ENCODE measurements around the gene AIP. TPM values are rescaled to one million over a fixed set of nuclear protein-coding genes. Genes with fewer than 3 reads are reported as not detected.

Gene AIP
- total and polyA plus RNA-seq, 9 of the 15 experiments (the other 6 are each of a cell fraction or from before 2014, with no cell fraction given) = 5.2 to 92.5 (median 52.7) TPM

DNA sequence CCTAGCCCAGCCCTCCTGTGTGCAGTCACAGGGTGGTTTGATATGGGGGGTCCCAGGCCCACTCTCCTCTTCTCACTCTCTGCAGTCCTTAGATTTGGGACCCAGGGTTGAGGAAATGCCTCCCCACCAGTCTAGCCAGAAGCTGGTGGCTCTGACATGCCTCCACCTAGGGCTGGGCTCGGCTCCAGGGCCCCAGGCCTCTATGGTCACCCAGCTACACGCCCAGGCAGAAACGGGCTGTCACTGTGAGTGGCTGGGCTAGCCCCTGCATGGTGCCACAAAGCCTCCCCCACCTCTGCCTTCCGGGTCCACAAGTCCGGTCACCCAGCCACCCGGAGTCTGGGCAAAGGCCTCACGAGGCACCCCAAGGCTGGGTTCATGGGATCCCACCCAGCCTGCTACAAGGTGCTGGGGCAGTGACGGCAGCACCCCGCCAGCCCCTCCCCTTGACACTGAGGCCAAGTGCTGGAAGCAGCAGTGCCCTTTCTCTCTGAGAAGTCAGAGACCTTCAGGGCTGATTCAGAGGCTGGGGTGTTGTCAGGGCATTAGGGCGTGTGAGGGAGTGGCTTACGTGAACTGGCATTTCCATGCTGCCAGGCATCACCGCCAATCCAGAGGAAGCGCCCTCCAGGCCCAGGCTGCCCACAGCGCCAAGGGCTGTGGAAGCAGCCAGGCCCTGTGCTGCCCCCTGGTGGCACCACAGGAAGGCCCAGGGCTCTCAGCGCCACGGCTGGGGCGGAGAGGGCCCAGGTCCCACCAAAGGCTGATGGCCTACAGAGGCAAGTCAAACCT lies 23.0 kb downstream of the AIP start (continued):
- TF ChIP-seq, protein P1, sequence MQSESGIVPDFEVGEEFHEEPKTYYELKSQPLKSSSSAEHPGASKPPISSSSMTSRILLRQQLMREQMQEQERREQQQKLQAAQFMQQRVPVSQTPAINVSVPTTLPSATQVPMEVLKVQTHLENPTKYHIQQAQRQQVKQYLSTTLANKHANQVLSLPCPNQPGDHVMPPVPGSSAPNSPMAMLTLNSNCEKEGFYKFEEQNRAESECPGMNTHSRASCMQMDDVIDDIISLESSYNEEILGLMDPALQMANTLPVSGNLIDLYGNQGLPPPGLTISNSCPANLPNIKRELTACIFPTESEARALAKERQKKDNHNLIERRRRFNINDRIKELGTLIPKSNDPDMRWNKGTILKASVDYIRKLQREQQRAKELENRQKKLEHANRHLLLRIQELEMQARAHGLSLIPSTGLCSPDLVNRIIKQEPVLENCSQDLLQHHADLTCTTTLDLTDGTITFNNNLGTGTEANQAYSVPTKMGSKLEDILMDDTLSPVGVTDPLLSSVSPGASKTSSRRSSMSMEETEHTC (IDR thresholded peaks at IDR 0.05) = no peak
- TF ChIP-seq LARP7 (IDR thresholded peaks at IDR 0.05) = no peak
- TF ChIP-seq ZNF589 (CRISPR knock-in tag; IDR thresholded peaks at IDR 0.05; ENCODE audit: low read depth) = no peak
- TF ChIP-seq, protein P2, sequence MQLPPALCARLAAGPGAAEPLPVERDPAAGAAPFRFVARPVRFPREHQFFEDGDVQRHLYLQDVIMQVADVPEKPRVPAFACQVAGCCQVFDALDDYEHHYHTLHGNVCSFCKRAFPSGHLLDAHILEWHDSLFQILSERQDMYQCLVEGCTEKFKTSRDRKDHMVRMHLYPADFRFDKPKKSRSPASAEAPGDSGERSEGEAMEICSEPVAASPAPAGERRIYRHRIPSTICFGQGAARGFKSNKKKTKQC (CRISPR knock-in tag; IDR thresholded peaks at IDR 0.05) = no peak
- TF ChIP-seq ZNF197 (CRISPR knock-in tag; IDR thresholded peaks at IDR 0.05; ENCODE audit: low read depth) = no peak
- TF ChIP-seq, protein P3, sequence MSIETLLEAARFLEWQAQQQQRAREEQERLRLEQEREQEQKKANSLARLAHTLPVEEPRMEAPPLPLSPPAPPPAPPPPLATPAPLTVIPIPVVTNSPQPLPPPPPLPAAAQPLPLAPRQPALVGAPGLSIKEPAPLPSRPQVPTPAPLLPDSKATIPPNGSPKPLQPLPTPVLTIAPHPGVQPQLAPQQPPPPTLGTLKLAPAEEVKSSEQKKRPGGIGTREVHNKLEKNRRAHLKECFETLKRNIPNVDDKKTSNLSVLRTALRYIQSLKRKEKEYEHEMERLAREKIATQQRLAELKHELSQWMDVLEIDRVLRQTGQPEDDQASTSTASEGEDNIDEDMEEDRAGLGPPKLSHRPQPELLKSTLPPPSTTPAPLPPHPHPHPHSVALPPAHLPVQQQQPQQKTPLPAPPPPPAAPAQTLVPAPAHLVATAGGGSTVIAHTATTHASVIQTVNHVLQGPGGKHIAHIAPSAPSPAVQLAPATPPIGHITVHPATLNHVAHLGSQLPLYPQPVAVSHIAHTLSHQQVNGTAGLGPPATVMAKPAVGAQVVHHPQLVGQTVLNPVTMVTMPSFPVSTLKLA (conservative IDR thresholded peaks at IDR 0.05) = no peak; a peak in 1 of 4 replicates
- no peak for TF ChIP-seq CBFA2T2 (conservative IDR thresholded peaks at IDR 0.05)
- no peak for TF ChIP-seq PTRF (tag; IDR thresholded peaks at IDR 0.05)
- no peak for TF ChIP-seq KDM2B (CRISPR knock-in tag; IDR thresholded peaks at IDR 0.05)
- TF ChIP-seq, protein P4, sequence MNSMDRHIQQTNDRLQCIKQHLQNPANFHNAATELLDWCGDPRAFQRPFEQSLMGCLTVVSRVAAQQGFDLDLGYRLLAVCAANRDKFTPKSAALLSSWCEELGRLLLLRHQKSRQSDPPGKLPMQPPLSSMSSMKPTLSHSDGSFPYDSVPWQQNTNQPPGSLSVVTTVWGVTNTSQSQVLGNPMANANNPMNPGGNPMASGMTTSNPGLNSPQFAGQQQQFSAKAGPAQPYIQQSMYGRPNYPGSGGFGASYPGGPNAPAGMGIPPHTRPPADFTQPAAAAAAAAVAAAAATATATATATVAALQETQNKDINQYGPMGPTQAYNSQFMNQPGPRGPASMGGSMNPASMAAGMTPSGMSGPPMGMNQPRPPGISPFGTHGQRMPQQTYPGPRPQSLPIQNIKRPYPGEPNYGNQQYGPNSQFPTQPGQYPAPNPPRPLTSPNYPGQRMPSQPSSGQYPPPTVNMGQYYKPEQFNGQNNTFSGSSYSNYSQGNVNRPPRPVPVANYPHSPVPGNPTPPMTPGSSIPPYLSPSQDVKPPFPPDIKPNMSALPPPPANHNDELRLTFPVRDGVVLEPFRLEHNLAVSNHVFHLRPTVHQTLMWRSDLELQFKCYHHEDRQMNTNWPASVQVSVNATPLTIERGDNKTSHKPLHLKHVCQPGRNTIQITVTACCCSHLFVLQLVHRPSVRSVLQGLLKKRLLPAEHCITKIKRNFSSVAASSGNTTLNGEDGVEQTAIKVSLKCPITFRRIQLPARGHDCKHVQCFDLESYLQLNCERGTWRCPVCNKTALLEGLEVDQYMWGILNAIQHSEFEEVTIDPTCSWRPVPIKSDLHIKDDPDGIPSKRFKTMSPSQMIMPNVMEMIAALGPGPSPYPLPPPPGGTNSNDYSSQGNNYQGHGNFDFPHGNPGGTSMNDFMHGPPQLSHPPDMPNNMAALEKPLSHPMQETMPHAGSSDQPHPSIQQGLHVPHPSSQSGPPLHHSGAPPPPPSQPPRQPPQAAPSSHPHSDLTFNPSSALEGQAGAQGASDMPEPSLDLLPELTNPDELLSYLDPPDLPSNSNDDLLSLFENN (IDR thresholded peaks at IDR 0.05; ENCODE audit: low read depth in 2 of 2, low read length in 2 of 2) = no peak
- TF ChIP-seq ZNF146 (CRISPR knock-in tag; IDR thresholded peaks at IDR 0.05; ENCODE audit: unreplicated experiment) = no peak
- no peak for TF ChIP-seq TCF7L2 (IDR thresholded peaks at IDR 0.05; ENCODE audit: low read depth, low read length)
- TF ChIP-seq ZNF561 (CRISPR knock-in tag; conservative IDR thresholded peaks at IDR 0.05) = no peak
- TF ChIP-seq, protein P5, sequence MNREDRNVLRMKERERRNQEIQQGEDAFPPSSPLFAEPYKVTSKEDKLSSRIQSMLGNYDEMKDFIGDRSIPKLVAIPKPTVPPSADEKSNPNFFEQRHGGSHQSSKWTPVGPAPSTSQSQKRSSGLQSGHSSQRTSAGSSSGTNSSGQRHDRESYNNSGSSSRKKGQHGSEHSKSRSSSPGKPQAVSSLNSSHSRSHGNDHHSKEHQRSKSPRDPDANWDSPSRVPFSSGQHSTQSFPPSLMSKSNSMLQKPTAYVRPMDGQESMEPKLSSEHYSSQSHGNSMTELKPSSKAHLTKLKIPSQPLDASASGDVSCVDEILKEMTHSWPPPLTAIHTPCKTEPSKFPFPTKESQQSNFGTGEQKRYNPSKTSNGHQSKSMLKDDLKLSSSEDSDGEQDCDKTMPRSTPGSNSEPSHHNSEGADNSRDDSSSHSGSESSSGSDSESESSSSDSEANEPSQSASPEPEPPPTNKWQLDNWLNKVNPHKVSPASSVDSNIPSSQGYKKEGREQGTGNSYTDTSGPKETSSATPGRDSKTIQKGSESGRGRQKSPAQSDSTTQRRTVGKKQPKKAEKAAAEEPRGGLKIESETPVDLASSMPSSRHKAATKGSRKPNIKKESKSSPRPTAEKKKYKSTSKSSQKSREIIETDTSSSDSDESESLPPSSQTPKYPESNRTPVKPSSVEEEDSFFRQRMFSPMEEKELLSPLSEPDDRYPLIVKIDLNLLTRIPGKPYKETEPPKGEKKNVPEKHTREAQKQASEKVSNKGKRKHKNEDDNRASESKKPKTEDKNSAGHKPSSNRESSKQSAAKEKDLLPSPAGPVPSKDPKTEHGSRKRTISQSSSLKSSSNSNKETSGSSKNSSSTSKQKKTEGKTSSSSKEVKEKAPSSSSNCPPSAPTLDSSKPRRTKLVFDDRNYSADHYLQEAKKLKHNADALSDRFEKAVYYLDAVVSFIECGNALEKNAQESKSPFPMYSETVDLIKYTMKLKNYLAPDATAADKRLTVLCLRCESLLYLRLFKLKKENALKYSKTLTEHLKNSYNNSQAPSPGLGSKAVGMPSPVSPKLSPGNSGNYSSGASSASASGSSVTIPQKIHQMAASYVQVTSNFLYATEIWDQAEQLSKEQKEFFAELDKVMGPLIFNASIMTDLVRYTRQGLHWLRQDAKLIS (CRISPR knock-in tag; IDR thresholded peaks at IDR 0.05) = no peak
- TF ChIP-seq KLF10 (CRISPR knock-in tag; IDR thresholded peaks at IDR 0.05) = no peak
- no peak; the same call in 1 of the 2 replicates for TF ChIP-seq ZC3H4 (CRISPR knock-in tag; IDR thresholded peaks at IDR 0.05; ENCODE audit: borderline replicate concordance)
- TF ChIP-seq SIRT6 (IDR thresholded peaks at IDR 0.05; ENCODE audit: low read depth, low read length) = no peak

Data from K562 (cell line).